ENCODE results near the gene COL4A2. TPM values are rescaled to one million over a fixed set of nuclear protein-coding genes. Genes with fewer than 3 reads are reported as not detected.

The COL4A2 gene
- polyA plus RNA-seq, 1 experiment = 208 TPM

DNA sequence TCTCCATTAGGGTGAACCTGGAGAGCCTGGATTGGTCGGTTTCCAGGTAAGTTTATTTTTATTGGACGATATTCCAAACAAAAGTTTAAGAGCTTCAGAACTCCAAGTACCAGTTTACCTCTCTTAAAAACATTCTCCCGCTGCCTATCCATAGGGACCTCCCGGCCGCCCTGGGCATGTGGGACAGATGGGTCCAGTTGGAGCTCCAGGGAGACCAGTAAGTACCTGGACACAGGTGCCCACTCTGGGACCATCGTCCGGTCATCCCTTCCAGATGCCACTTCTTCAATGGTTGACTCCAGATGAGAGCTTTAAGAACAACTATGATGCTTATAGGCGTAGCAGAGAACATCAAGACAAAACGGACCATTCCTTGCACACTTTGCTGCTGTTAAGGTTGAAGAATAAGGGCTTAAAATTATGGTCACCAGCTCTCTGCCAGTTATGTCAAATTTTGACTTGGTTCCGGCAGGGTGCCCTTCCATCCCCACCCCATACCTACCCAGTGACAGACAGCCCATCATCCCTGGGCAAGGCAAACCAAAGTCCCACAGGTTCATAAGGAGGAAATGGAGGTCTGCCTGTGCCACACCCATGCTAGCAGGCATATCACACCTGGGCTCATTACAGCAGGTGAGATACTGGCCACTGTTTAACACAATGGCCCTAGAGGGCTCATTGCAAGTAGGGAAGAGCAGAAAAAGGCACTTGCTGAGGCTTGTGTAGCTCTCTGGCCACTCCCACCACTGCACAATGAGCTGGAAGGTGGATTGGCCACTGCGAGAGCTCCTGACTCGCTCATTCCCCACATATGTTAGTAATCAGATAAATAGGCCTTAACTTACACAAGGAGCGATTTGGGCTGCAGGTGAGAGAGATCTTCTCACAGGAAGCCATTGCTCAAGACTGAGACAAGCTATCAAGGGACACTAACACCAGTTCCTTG, 123.6 kb downstream of the COL4A2 start:
- TF ChIP-seq, protein P1, sequence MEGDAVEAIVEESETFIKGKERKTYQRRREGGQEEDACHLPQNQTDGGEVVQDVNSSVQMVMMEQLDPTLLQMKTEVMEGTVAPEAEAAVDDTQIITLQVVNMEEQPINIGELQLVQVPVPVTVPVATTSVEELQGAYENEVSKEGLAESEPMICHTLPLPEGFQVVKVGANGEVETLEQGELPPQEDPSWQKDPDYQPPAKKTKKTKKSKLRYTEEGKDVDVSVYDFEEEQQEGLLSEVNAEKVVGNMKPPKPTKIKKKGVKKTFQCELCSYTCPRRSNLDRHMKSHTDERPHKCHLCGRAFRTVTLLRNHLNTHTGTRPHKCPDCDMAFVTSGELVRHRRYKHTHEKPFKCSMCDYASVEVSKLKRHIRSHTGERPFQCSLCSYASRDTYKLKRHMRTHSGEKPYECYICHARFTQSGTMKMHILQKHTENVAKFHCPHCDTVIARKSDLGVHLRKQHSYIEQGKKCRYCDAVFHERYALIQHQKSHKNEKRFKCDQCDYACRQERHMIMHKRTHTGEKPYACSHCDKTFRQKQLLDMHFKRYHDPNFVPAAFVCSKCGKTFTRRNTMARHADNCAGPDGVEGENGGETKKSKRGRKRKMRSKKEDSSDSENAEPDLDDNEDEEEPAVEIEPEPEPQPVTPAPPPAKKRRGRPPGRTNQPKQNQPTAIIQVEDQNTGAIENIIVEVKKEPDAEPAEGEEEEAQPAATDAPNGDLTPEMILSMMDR (IDR thresholded peaks at IDR 0.05; ENCODE audit: low read depth, low read length) = no peak
- no peaks in the 10 kb centered on the region for H3K27me3 ChIP-seq (ENCODE audit: control insufficient read depth, insufficient read depth, low read length)
- H3K27ac ChIP-seq (ENCODE audit: low read depth, low read length) = no peak overlapping the region
- no peak overlapping the region for H3K4me3 ChIP-seq (ENCODE audit: low read depth, low read length)
- H3K9me3 ChIP-seq (ENCODE audit: control insufficient read depth, insufficient read depth, low read length) = no peaks in the 10 kb centered on the region
- DNase-seq (ENCODE audit: low read depth, low spot score) = no peak
- ChIA-PET POLR2A (no interaction called here), CTCF (interaction anchor here (1.6 kb wide), 1 partner anchor 25 kb away, joined by 5 read pairs; no protein-coding TSS in a partner anchor)

DNA sequence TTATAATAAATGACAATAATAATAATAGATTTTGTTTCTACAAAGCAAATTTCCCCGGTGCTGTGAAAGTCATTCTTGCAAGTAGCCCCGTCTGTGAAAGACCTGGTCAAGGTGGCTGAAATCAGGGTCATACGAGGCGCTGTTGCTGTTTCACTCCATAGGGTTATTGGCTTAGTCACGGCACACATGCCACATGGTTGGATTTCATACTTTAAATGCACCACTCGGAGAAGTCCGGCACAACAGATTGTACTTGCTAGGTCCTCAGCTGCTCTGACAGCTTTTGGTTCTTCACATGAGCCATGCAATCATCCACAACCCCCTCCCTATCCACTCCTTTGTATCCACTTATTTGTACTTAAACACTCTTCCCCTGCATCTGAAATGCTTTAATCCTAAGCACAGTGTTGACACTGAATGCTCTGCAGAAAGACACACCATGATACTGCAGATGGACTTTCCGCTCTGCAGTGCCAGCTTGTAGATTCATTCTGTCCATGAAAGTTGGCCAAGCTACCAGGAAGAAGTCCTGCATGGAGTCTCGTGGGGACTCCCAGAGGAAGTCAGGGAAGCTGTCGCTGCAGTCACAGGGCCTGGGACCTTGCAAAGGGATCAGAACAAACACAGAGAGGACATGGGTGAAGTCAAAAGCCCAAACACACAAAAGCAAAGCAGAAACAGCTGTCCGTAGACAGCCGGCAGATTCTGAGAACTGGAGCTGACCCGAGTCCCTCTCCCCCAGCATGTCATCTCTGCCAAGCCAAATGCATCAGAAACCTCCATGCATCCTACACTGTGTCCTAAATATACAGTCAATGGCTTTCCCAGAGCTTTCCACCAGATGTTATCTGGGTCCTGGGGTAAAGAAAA, 124.6 kb downstream of the COL4A2 start:
- DNase-seq (ENCODE audit: low read depth, low spot score) = no peak
- Histone ChIP-seq H3K27me3 (ENCODE audit: control insufficient read depth, insufficient read depth, low read length) (no peaks in the 10 kb centered on the region), H3K9me3 (ENCODE audit: control insufficient read depth, insufficient read depth, low read length) (no peaks in the 10 kb centered on the region), H3K27ac (ENCODE audit: low read depth, low read length) (no peak overlapping the region), H3K4me3 (ENCODE audit: low read depth, low read length) (no peak overlapping the region)
- ChIA-PET POLR2A (no interaction called here), CTCF (interaction anchor here (0.9 to 1.2 kb wide), 2 partner anchors 24 to 210 kb away, joined by 3 to 5 read pairs; no protein-coding TSS in a partner anchor)
- TF ChIP-seq, protein P1 (IDR thresholded peaks at IDR 0.05; ENCODE audit: low read depth, low read length) = no peak

DNA sequence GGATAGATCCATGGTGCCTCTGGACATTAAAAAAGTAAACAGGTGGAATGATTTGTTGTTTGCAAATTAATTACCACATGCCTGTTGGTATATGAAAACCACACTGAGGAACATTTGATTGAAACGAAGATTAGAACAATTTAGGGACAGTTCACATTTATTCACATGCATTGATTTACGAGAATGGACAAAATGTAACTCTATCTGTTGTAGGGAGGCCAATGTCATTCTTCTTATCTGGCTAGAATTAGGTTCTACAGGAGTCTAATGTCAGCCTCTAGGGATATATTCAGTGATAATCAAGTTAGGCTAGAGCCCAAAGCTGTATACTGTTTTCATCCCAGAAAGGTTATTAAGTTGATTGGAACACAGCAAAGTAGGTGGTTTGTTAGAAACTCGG, 125.4 kb downstream of the COL4A2 start:
- POLR2A ChIA-PET = no interaction called here

DNA sequence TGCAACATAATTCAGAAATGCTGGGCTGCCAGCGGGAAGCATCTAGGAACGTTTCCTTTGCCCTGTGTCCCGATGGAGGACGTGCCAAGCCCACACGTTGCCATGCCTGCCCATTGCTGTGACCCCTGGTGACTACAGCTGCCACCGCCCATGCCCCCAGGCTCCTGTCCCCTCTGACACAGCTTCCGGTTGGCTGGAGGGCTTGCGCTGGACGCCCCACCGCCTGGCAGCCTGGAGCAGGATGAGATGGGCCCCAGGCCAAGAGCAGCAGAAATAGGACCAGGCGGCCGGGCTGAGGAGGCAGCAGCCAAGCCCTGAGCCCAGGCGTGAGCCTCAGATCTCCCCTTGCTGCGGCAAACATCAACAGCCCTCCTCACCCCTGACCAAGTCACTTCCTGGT, 125.9 kb downstream of the COL4A2 start:
- TF ChIP-seq, protein P1 (IDR thresholded peaks at IDR 0.05; ENCODE audit: low read depth, low read length) = no peak
- Histone ChIP-seq H3K9me3 (ENCODE audit: control insufficient read depth, insufficient read depth, low read length) (no peaks in the 10 kb centered on the region; the same call in 1 of the 2 replicates), H3K4me3 (ENCODE audit: low read depth, low read length) (no peak overlapping the region), H3K27ac (ENCODE audit: low read depth, low read length) (no peak overlapping the region), H3K27me3 (ENCODE audit: control insufficient read depth, insufficient read depth, low read length) (no peaks in the 10 kb centered on the region)
- no peak for DNase-seq (ENCODE audit: low read depth, low spot score)
- ChIA-PET POLR2A (no interaction called here), CTCF (no interaction called here)

More for the DNA sequence above, 125.4 kb downstream of the COL4A2 start:
- H3K9me3 ChIP-seq (ENCODE audit: control insufficient read depth, insufficient read depth, low read length) = no peaks in the 10 kb centered on the region
- no peak for DNase-seq (ENCODE audit: low read depth, low spot score)
- no peak overlapping the region for H3K4me3 ChIP-seq (ENCODE audit: low read depth, low read length)
- no peak overlapping the region for H3K27ac ChIP-seq (ENCODE audit: low read depth, low read length)
- CTCF ChIA-PET = interaction anchor here (0.9 to 1.2 kb wide), 2 partner anchors 23 to 210 kb away, joined by 3 to 5 read pairs; no protein-coding TSS in a partner anchor
- H3K27me3 ChIP-seq (ENCODE audit: control insufficient read depth, insufficient read depth, low read length) = no peaks in the 10 kb centered on the region
- TF ChIP-seq, protein P1 (IDR thresholded peaks at IDR 0.05; ENCODE audit: low read depth, low read length) = no peak
